ENCODE data around the gene DUSP7. TPM values are rescaled to one million over a fixed set of nuclear protein-coding genes. Genes with fewer than 3 reads are reported as not detected.

DUSP7 gene
- total RNA-seq, 1 experiment from 2014 or later = 18.8 TPM

- Mint-ChIP-seq H3K9me3 (no peaks in the 10 kb centered on the region), H3K36me3 (no peaks in the 10 kb centered on the region), H3K4me1 (peaks cover 9% of the 10 kb centered on the region), H3K27me3 (ENCODE audit: low read depth) (no peaks in the 10 kb centered on the region), H3K4me3 (no peak overlapping the region), H3K27ac (0 out of 2 replicates have a peak overlapping the region, but pooled peaks have one; percentile 9)
- DNase-seq (ENCODE audit: low spot score) (no peak), ATAC-seq (no peak)
- POLR2A ChIA-PET = no interaction called here
- CTCF ChIA-PET = interaction anchor here (0.9 to 13.0 kb wide), 7 partner anchors 7 to 34 kb away, joined by 3 to 138 read pairs (median 11); partner anchors contain the start of gene DUSP7
- TF ChIP-seq ZNF232 (CRISPR knock-in tag; IDR thresholded peaks at IDR 0.05) (no peak), SP1 (CRISPR knock-in tag; conservative IDR thresholded peaks at IDR 0.05) (no peak), ESRRA (CRISPR knock-in tag; IDR thresholded peaks at IDR 0.05; ENCODE audit: borderline replicate concordance) (no peak), TP53 (CRISPR knock-in tag; IDR thresholded peaks at IDR 0.05) (no peak), HMGXB4 (CRISPR knock-in tag; IDR thresholded peaks at IDR 0.05) (no peak), NFYB (CRISPR knock-in tag; conservative IDR thresholded peaks at IDR 0.05; ENCODE audit: low read depth) (no peak)
These were observed 34.7 kb downstream of the DUSP7 start for GRCh38 chr3:52021489-52022268.

- POLR2A ChIA-PET = no interaction called here
- TF ChIP-seq GABPB1 (CRISPR knock-in tag; IDR thresholded peaks at IDR 0.05) (no peak), AR (CRISPR knock-in tag; IDR thresholded peaks at IDR 0.05) (no peak), ZNF512 (CRISPR knock-in tag; IDR thresholded peaks at IDR 0.05; ENCODE audit: borderline replicate concordance) (no peak)
- Mint-ChIP-seq H3K4me3 (no peak overlapping the region), H3K4me1 (peaks cover 9% of the 10 kb centered on the region), H3K36me3 (no peaks in the 10 kb centered on the region), H3K27me3 (ENCODE audit: low read depth) (no peaks in the 10 kb centered on the region), H3K27ac (no peak overlapping the region), H3K9me3 (no peaks in the 10 kb centered on the region)
- no peak for DNase-seq (ENCODE audit: low spot score)
- CTCF ChIA-PET = interaction anchor here (0.9 to 13.0 kb wide), 4 partner anchors 16 to 35 kb away, joined by 3 to 138 read pairs (median 64); partner anchors contain the start of gene DUSP7
- ATAC-seq = no peak
These were observed 35.6 kb downstream of the DUSP7 start for GRCh38 chr3:52020796-52021195.

GRCh38 chr3:52019352-52020080 lies 36.9 kb downstream of the DUSP7 start:
- Mint-ChIP-seq H3K27ac (no peak overlapping the region), H3K27me3 (ENCODE audit: low read depth) (no peaks in the 10 kb centered on the region), H3K4me1 (peaks cover 12% of the 10 kb centered on the region), H3K4me3 (no peak overlapping the region), H3K9me3 (no peaks in the 10 kb centered on the region), H3K36me3 (no peaks in the 10 kb centered on the region)
- ChIA-PET POLR2A (no interaction called here), CTCF (interaction anchor here (9.8 to 13.0 kb wide), 2 partner anchors 16 to 36 kb away, joined by 124 to 138 read pairs; partner anchors contain the start of gene DUSP7)
- no peak for TF ChIP-seq USF2 (CRISPR knock-in tag; IDR thresholded peaks at IDR 0.05)
- DNase-seq (ENCODE audit: low spot score) = no peak
- no peak for ATAC-seq

Measured in WTC11 (cell line).